Measurements from ENCODE around the gene GMPR2.

Gene GMPR2

GRCh38 chr14:24259282-24260025, 26.7 kb downstream of the GMPR2 start:
- no peak overlapping the region for H3K4me3 ChIP-seq (ENCODE audit: low read depth in 1 of 2, low read length in 2 of 2)
- no peak overlapping the region for H2AFZ ChIP-seq (ENCODE audit: low read depth, low read length)
- H3K27ac ChIP-seq (ENCODE audit: low read length) = no peak overlapping the region
- no peak overlapping the region for H3K9ac ChIP-seq (ENCODE audit: low read depth, low read length)
- H3K4me1 ChIP-seq (ENCODE audit: insufficient read depth, low read length) = no peaks in the 10 kb centered on the region
- no peak for ATAC-seq (ENCODE audit: insufficient read depth, low read depth)
- H3K79me2 ChIP-seq (ENCODE audit: insufficient read depth, low read length) = no peaks in the 10 kb centered on the region
- H3K27me3 ChIP-seq (ENCODE audit: insufficient read depth, low read length, poor library complexity) = no peaks in the 10 kb centered on the region
- TF ChIP-seq CTCF (IDR thresholded peaks at IDR 0.05; ENCODE audit: borderline replicate concordance, extremely low read depth, low read length, poor library complexity, severe bottlenecking) (no peak), EZH2 (IDR thresholded peaks at IDR 0.05; ENCODE audit: borderline replicate concordance, low read depth, low read length, severe bottlenecking) (no peak)
- DNase-seq = no peak
- no peaks in the 10 kb centered on the region for H3K9me3 ChIP-seq (ENCODE audit: insufficient read depth, low read length, severe bottlenecking)
- H3K4me2 ChIP-seq (ENCODE audit: insufficient read depth, low read length) = no peak overlapping the region
- no peaks in the 10 kb centered on the region for H3K36me3 ChIP-seq (ENCODE audit: insufficient read depth, low read length)
- H4K20me1 ChIP-seq (ENCODE audit: insufficient read depth, low read length) = no peaks in the 10 kb centered on the region

- TF ChIP-seq CTCF (IDR thresholded peaks at IDR 0.05; ENCODE audit: borderline replicate concordance, extremely low read depth, low read length, poor library complexity, severe bottlenecking) (no peak), EZH2 (IDR thresholded peaks at IDR 0.05; ENCODE audit: borderline replicate concordance, low read depth, low read length, severe bottlenecking) (no peak)
- no peaks in the 10 kb centered on the region for H3K27me3 ChIP-seq (ENCODE audit: insufficient read depth, low read length, poor library complexity)
- ATAC-seq (ENCODE audit: insufficient read depth, low read depth) (no peak), DNase-seq (no peak)
- no peak overlapping the region for H3K4me3 ChIP-seq (ENCODE audit: low read depth in 1 of 2, low read length in 2 of 2)
- H3K4me2 ChIP-seq (ENCODE audit: insufficient read depth, low read length) = no peak overlapping the region
- no peak overlapping the region for H2AFZ ChIP-seq (ENCODE audit: low read depth, low read length)
- no peaks in the 10 kb centered on the region for H4K20me1 ChIP-seq (ENCODE audit: insufficient read depth, low read length)
- no peak overlapping the region for H3K27ac ChIP-seq (ENCODE audit: low read length)
- H3K79me2 ChIP-seq (ENCODE audit: insufficient read depth, low read length) = no peaks in the 10 kb centered on the region
- H3K4me1 ChIP-seq (ENCODE audit: insufficient read depth, low read length) = no peaks in the 10 kb centered on the region
- H3K36me3 ChIP-seq (ENCODE audit: insufficient read depth, low read length) = no peaks in the 10 kb centered on the region
- H3K9ac ChIP-seq (ENCODE audit: low read depth, low read length) = no peak overlapping the region
- H3K9me3 ChIP-seq (ENCODE audit: insufficient read depth, low read length, severe bottlenecking) = no peaks in the 10 kb centered on the region
Measured at GRCh38 chr14:24260026-24260779, 27.5 kb downstream of the GMPR2 start.

GRCh38 chr14:24260780-24261157, 28.0 kb downstream of the GMPR2 start:
- ATAC-seq (ENCODE audit: insufficient read depth, low read depth) (no peak), DNase-seq (no peak)
- no peaks in the 10 kb centered on the region for H3K27me3 ChIP-seq (ENCODE audit: insufficient read depth, low read length, poor library complexity)
- H3K4me3 ChIP-seq (ENCODE audit: low read depth in 1 of 2, low read length in 2 of 2) = no peak overlapping the region
- no peak overlapping the region for H2AFZ ChIP-seq (ENCODE audit: low read depth, low read length)
- no peaks in the 10 kb centered on the region for H3K79me2 ChIP-seq (ENCODE audit: insufficient read depth, low read length)
- no peaks in the 10 kb centered on the region for H4K20me1 ChIP-seq (ENCODE audit: insufficient read depth, low read length)
- no peak overlapping the region for H3K27ac ChIP-seq (ENCODE audit: low read length)
- no peaks in the 10 kb centered on the region for H3K9me3 ChIP-seq (ENCODE audit: insufficient read depth, low read length, severe bottlenecking)
- no peak overlapping the region for H3K9ac ChIP-seq (ENCODE audit: low read depth, low read length)
- H3K36me3 ChIP-seq (ENCODE audit: insufficient read depth, low read length) = no peaks in the 10 kb centered on the region
- no peaks in the 10 kb centered on the region for H3K4me1 ChIP-seq (ENCODE audit: insufficient read depth, low read length)
- no peak overlapping the region for H3K4me2 ChIP-seq (ENCODE audit: insufficient read depth, low read length)
- no peak for TF ChIP-seq EZH2 (IDR thresholded peaks at IDR 0.05; ENCODE audit: borderline replicate concordance, low read depth, low read length, severe bottlenecking)
- TF ChIP-seq CTCF (IDR thresholded peaks at IDR 0.05; ENCODE audit: borderline replicate concordance, extremely low read depth, low read length, poor library complexity, severe bottlenecking) = no peak
